Esophagus muscularis mucosa (tissue), 4 donors: ENCODE data around the gene ABI3BP. TPM values are rescaled to one million over a fixed set of nuclear protein-coding genes. Genes with fewer than 3 reads are reported as not detected.
A peak's percentile ranks its signal among the peaks of the same experiment; 100 is the strongest.

Experiments
- DNase-seq: peaks from one replicate; pipeline ENCODE4 v3.0.0-alpha.2; 2017; ENCODE audit errors: extremely low spot score
- H3K27ac ChIP-seq, 4 donors: fragments of 200-600 bp; sonication (generic); replicated peaks in 1 of 4; 1 replicate in 3 of 4; 2 replicates in 1 of 4; pipeline ENCODE4 v1.5.1; 2016 to 2019; ENCODE audit warnings: mild to moderate bottlenecking in 1 of 4
- H3K27me3 ChIP-seq, 4 donors: fragments of 200-600 bp; sonication (generic); one replicate each; pipeline versions ENCODE4 v1.5.1 to v1.6.0; 2016 to 2019
- H3K36me3 ChIP-seq, 4 donors: fragments of 200-600 bp; sonication (generic); one replicate each; pipeline ENCODE4 v1.5.1; 2016 to 2019
- H3K4me1 ChIP-seq, 4 donors: fragments of 200-600 bp; sonication (generic); one replicate each; pipeline ENCODE4 v1.5.1; 2016 to 2019
- H3K4me3 ChIP-seq, 4 donors: fragments of 200-600 bp; sonication (generic); 1 replicate in 2 of 4; 2 replicates in 2 of 4; pipeline ENCODE4 v1.5.1; 2016 to 2019; ENCODE audit warnings: mild to moderate bottlenecking in 4 of 4, moderate library complexity in 1 of 4
- H3K9me3 ChIP-seq, 4 donors: fragments of 200-600 bp; sonication (generic); 1 replicate in 3 of 4; 2 replicates in 1 of 4; pipeline ENCODE4 v1.5.1; 2016 to 2019
- CTCF ChIP-seq, 3 experiments: fragments of 200-600 bp in 2 of 3; fragments of 450-650 bp in 1 of 3; sonication (generic) in 2 of 3; IDR thresholded peaks; one replicate each; pipeline ENCODE4 v1.5.1; 2017 to 2019; ENCODE audit warnings: antibody characterized with exemption in 3 of 3, mild to moderate bottlenecking in 2 of 3, moderate library complexity in 1 of 3
- EP300 ChIP-seq: sonication (generic); formaldehyde crosslinking; IDR thresholded peaks from one replicate; pipeline ENCODE4 v1.6.1; 2017; ENCODE audit warnings: antibody characterized with exemption
- POLR2A ChIP-seq: fragments of 450-650 bp; IDR thresholded peaks from one replicate; pipeline ENCODE4 v1.6.1; 2017; ENCODE audit warnings: antibody characterized with exemption, moderate library complexity, mild to moderate bottlenecking, low read depth
- POLR2AphosphoS5 ChIP-seq, 2 donors: sonication (generic); formaldehyde crosslinking; IDR thresholded peaks; one replicate each; pipeline ENCODE4 v1.6.1; 2017; ENCODE audit warnings: antibody characterized with exemption in 2 of 2
- WGBS: methylation state at CpG from one replicate; pipeline ENCODE4 v1.1.5; 2018; 5-methylcytosine and 5-hydroxymethylcytosine counted together
- intact Hi-C: fragments of 100-400 bp; cut with DNase I; formaldehyde crosslinking; loops from one replicate; pipeline ENCODE4 v1.15.1; 2023
- total RNA-seq, 4 donors: library from RNA; depleted of rRNA; stranded (reverse); fragments of >200 nt; gene quantifications; one replicate each; pipeline versions ENCODE4 v1.1.0 to v1.2.1, GENCODE V29; 2016

The ABI3BP gene
- total RNA-seq, 4 donors from 2014 or later: 25.7 to 67.3 (median 61.5) TPM

- Histone ChIP-seq H3K27me3 (no peaks in the 10 kb centered on the region), H3K36me3 (peaks cover 14 to 77% (median 45%) of the 10 kb centered on the region in 4 donors), H3K4me1 (peaks cover 0 to 18% (median 9%) of the 10 kb centered on the region in 4 donors), H3K4me3 (no peak overlapping the region), H3K27ac (no peak overlapping the region), H3K9me3 (no peaks in the 10 kb centered on the region)
- intact Hi-C loops: loop anchor here (10.0 kb wide), 1 partner anchor 449 kb away; no protein-coding TSS in a partner anchor
- no peak for DNase-seq
- TF ChIP-seq POLR2A (no peak), EP300 (no peak), CTCF (IDR thresholded peaks at IDR 0.05) (no peak), POLR2AphosphoS5 (IDR thresholded peaks at IDR 0.05) (no peak)
These were observed 247.6 kb downstream of the ABI3BP start for GRCh38 chr3:100745617-100746016.

- H3K36me3 ChIP-seq: peaks cover 19 to 77% (median 41%) of the 10 kb centered on the region in 4 donors
- no peak for TF ChIP-seq POLR2AphosphoS5 (IDR thresholded peaks at IDR 0.05)
- no peak for TF ChIP-seq EP300
- no peak for TF ChIP-seq CTCF (IDR thresholded peaks at IDR 0.05)
- TF ChIP-seq POLR2A: no peak
- H3K9me3 ChIP-seq: no peaks in the 10 kb centered on the region
- WGBS: 92% methylated on average over 2 of the region's 2 CpGs
- H3K27me3 ChIP-seq: no peaks in the 10 kb centered on the region
- no peak overlapping the region for H3K27ac ChIP-seq
- DNase-seq: no peak
- intact Hi-C loops: loop anchor here (10.0 kb wide), 1 partner anchor 450 kb away; no protein-coding TSS in a partner anchor
- no peak overlapping the region for H3K4me3 ChIP-seq
- H3K4me1 ChIP-seq: peaks cover 0 to 18% (median 9%) of the 10 kb centered on the region in 4 donors
These were observed 248.6 kb downstream of the ABI3BP start for GRCh38 chr3:100744671-100745070.

- WGBS: 87% methylated on average over 3 of the region's 3 CpGs
- no peak overlapping the region for H3K27ac ChIP-seq
- no peak overlapping the region for H3K4me3 ChIP-seq
- H3K4me1 ChIP-seq: peaks cover 0 to 18% (median 8%) of the 10 kb centered on the region in 4 donors
- H3K9me3 ChIP-seq: no peaks in the 10 kb centered on the region
- H3K27me3 ChIP-seq: no peaks in the 10 kb centered on the region
- intact Hi-C loops: loop anchor here (10.0 kb wide), 1 partner anchor 451 kb away; no protein-coding TSS in a partner anchor
- DNase-seq: no peak
- peaks cover 19 to 70% (median 41%) of the 10 kb centered on the region in 4 donors for H3K36me3 ChIP-seq
- TF ChIP-seq POLR2A (no peak), EP300 (no peak), CTCF (IDR thresholded peaks at IDR 0.05) (no peak), POLR2AphosphoS5 (IDR thresholded peaks at IDR 0.05) (no peak)
These were observed 249.7 kb downstream of the ABI3BP start for GRCh38 chr3:100743535-100743934.

- Histone ChIP-seq H3K9me3 (no peaks in the 10 kb centered on the region), H3K27ac (no peak overlapping the region), H3K4me3 (no peak overlapping the region), H3K27me3 (no peaks in the 10 kb centered on the region), H3K36me3 (peaks cover 25 to 74% (median 47%) of the 10 kb centered on the region in 4 donors), H3K4me1 (peaks cover 0 to 5% (median 0%) of the 10 kb centered on the region in 4 donors)
- TF ChIP-seq EP300 (no peak), POLR2A (no peak), POLR2AphosphoS5 (IDR thresholded peaks at IDR 0.05) (no peak), CTCF (IDR thresholded peaks at IDR 0.05) (no peak)
- intact Hi-C loops: loop anchor here (10.0 kb wide), 1 partner anchor 455 kb away; no protein-coding TSS in a partner anchor
- no peak for DNase-seq
- WGBS: 94% methylated on average over 1 of the region's 1 CpG
These were observed 253.0 kb downstream of the ABI3BP start for GRCh38 chr3:100740207-100740606.

- H3K9me3 ChIP-seq: no peaks in the 10 kb centered on the region
- no peaks in the 10 kb centered on the region for H3K27me3 ChIP-seq
- H3K4me3 ChIP-seq: no peak overlapping the region
- 34% methylated on average over 2 of the region's 2 CpGs for WGBS
- peaks cover 0 to 10% (median 3%) of the 10 kb centered on the region in 4 donors for H3K4me1 ChIP-seq
- H3K36me3 ChIP-seq: peaks cover 28 to 82% (median 46%) of the 10 kb centered on the region in 4 donors
- intact Hi-C loops: no loop called here
- TF ChIP-seq POLR2AphosphoS5 (IDR thresholded peaks at IDR 0.05) (no peak), CTCF (IDR thresholded peaks at IDR 0.05) (peak in 1 of 3 experiments; percentile 31), POLR2A (no peak), EP300 (no peak)
- no peak for DNase-seq
- no peak overlapping the region for H3K27ac ChIP-seq
These were observed 255.9 kb downstream of the ABI3BP start for GRCh38 chr3:100737334-100737733.
